Ovary (tissue), 9 donors: ENCODE results near the gene RETREG3. TPM values are rescaled to one million over a fixed set of nuclear protein-coding genes. Genes with fewer than 3 reads are reported as not detected.
A peak's percentile ranks its signal among the peaks of the same experiment; 100 is the strongest.

ENCODE experiments used
- DNase-seq, 5 donors: peaks; one replicate each; pipeline ENCODE4 v3.0.0-alpha.2; 2019 to 2020
- H3K27ac ChIP-seq, 2 donors: fragments of 200-600 bp; one replicate each; pipeline versions ENCODE4 v1.5.1 to v1.8.0; 2019 to 2022
- H3K27me3 ChIP-seq: fragments of 200-600 bp; one replicate; pipeline ENCODE4 v1.8.0; 2022
- H3K36me3 ChIP-seq: fragments of 200-600 bp; sonication (generic); one replicate; pipeline ENCODE4 v1.5.1; 2019
- H3K4me1 ChIP-seq: one replicate; pipeline ENCODE4 v1.8.1; 2013; ENCODE audit warnings: mild to moderate bottlenecking, moderate library complexity; ENCODE audit not compliant: insufficient read depth
- H3K4me3 ChIP-seq: fragments of 200-600 bp; sonication (generic); one replicate; pipeline ENCODE4 v1.5.1; 2017
- H3K9me3 ChIP-seq, 2 donors: fragments of 200-600 bp in 1 of 2; sonication (generic) in 1 of 2; one replicate each; pipeline versions ENCODE4 v1.5.1 to v1.8.1; 2013 to 2019; ENCODE audit warnings: mild to moderate bottlenecking in 1 of 2, moderate library complexity in 1 of 2
- EP300 ChIP-seq: sonication (generic); formaldehyde crosslinking; IDR thresholded peaks from one replicate; pipeline ENCODE4 v1.6.1; 2017; ENCODE audit warnings: antibody characterized with exemption
- POLR2A ChIP-seq: fragments of 450-650 bp; IDR thresholded peaks from one replicate; pipeline ENCODE4 v1.6.1; 2017; ENCODE audit warnings: antibody characterized with exemption, mild to moderate bottlenecking, moderate library complexity
- WGBS, 3 donors: extraction: QIAGEN DNeasy Blood & Tissue Kit in 1 of 3; methylation state at CpG; one replicate each; pipeline versions ENCODE4 v1.1.5 to v1.1.7; 2013 to 2017; 5-methylcytosine and 5-hydroxymethylcytosine counted together
- intact Hi-C, 4 donors: fragments of 100-400 bp; cut with DNase I; formaldehyde crosslinking; loops; one replicate each; pipeline versions ENCODE4 v1.11.0 to v1.15.1; 2022 to 2023
- polyA plus RNA-seq, 2 donors: library from polyadenylated mRNA; stranded (reverse); fragments of 200-250 nt in 1 of 2; fragments of 350-450 nt in 1 of 2; fragmentation: Illumina TruSeq in 1 of 2; extraction: RNeasy Lipid Tissue Mini Kit (QIAGEN cat#74804) in 1 of 2; gene quantifications; one replicate each; pipeline ENCODE4 v1.2.3, GENCODE V29; 2013 to 2014
- total RNA-seq, 7 donors: library from RNA; depleted of rRNA in 2 of 7; stranded (reverse); fragments of >200 nt in 2 of 7; fragmentation: NEBNext Ultra II Directional in 3 of 7; extraction: Animal tissue kit (Norgen Biotek cat#: 25700) in 3 of 7; gene quantifications; one replicate each; pipeline versions ENCODE4 v1.1.0 to v1.2.4, GENCODE V29; 2016 to 2023
- TF ChIP-seq, protein P1 (sequence below), 3 donors: fragments of 450-650 bp in 2 of 3; fragments of 200-600 bp in 1 of 3; IDR thresholded peaks; one replicate each; pipeline versions ENCODE4 v1.5.1 to v1.8.0; 2016 to 2022; ENCODE audit warnings: antibody characterized with exemption in 3 of 3, mild to moderate bottlenecking in 1 of 3
- donor health status: DM: no; HTN: no; CAD: no; lungs with moderate emphysema.
- donor health status: DM: no; HTN: no; CAD: no.
- donor health status: Bipolar disorder and iron deficiency.
- donor health status: DM: yes; HTN: yes; CAD: no.
- donor health status: DM: no; HTN: no; CAD: no.
- donor health status: DM: yes; HTN: yes; CAD: no.

RETREG3 gene
- total and polyA plus RNA-seq, 9 donors: 25.8 to 63.0 (median 46.4) TPM

DNA sequence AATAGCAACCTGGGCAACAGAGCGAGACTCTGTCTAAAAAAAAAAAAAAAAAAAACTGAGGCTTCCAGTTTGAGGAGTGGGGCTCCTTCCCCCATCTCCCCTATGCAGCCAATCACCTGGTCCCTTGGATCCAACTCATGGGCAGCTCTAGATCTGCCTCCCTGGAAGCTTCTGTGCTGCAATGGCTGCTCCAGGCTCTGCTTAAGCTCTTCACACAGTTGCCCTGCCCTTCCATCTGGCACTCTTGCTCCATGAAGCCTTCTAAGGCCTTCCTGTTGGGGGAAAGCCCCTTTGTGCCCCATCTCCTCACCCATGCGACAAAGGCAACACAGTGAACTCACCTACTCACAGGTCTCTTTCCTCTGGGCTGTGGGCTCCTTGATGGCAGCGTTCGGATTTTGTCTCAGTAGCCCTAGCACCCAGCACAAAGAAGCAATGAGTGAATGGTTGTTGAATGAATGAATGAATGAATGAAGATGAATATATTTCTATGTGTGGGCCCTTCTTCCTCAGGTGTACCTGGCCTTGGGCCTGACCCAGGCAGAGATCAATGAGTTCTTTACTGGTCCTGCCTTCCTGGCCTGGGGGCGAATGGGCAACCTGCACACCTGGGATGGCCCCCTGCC, 71.2 kb downstream of the RETREG3 start:
- Histone ChIP-seq H3K27ac (no peak overlapping the region), H3K9me3 (no peaks in the 10 kb centered on the region), H3K36me3 (no peaks in the 10 kb centered on the region), H3K4me3 (no peak overlapping the region), H3K27me3 (no peaks in the 10 kb centered on the region), H3K4me1 (peaks cover 8% of the 10 kb centered on the region)
- TF ChIP-seq, protein P1, sequence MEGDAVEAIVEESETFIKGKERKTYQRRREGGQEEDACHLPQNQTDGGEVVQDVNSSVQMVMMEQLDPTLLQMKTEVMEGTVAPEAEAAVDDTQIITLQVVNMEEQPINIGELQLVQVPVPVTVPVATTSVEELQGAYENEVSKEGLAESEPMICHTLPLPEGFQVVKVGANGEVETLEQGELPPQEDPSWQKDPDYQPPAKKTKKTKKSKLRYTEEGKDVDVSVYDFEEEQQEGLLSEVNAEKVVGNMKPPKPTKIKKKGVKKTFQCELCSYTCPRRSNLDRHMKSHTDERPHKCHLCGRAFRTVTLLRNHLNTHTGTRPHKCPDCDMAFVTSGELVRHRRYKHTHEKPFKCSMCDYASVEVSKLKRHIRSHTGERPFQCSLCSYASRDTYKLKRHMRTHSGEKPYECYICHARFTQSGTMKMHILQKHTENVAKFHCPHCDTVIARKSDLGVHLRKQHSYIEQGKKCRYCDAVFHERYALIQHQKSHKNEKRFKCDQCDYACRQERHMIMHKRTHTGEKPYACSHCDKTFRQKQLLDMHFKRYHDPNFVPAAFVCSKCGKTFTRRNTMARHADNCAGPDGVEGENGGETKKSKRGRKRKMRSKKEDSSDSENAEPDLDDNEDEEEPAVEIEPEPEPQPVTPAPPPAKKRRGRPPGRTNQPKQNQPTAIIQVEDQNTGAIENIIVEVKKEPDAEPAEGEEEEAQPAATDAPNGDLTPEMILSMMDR (IDR thresholded peaks at IDR 0.05): no peak
- TF ChIP-seq POLR2A: no peak
- TF ChIP-seq EP300: no peak
- DNase-seq: no peak
- 89 to 97% (median 95%) methylated on average over 5 of the region's 5 CpGs for WGBS, 3 donors
- intact Hi-C loops: no loop called here

DNA sequence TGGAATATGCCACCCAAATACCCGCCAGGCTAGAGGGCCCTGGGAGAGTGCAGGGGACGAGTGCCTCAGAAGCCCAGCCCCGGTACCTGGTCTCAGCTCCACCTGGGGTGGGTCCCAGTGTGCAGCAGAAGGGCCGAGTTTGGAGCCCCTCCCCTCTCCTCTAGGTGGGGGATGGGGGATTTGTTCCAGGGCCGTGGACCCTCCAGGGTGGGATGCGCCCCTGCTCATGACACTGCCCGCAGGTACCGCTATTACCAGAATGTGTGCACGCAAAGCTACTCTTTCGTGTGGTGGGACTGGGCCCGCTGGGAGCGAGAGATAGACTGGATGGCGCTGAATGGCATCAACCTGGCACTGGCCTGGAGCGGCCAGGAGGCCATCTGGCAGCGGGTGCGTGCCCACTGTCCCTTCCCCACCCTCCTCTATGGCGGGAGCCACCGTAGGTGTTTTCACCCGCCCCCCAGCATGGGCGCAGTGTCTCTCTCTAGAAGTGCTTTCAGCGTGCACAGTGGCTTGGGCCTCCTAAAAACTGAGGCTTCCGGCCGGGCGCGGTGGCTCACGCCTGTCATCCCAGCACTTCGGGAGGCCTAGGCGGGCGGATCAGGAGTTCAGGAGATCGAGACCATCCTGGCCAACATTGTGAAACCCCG, 71.9 kb downstream of the RETREG3 start:
- H3K4me3 ChIP-seq: peak overlapping the region; percentile 66
- H3K4me1 ChIP-seq: peaks cover 8% of the 10 kb centered on the region
- intact Hi-C loops: no loop called here
- H3K9me3 ChIP-seq: no peaks in the 10 kb centered on the region
- WGBS, 3 donors: 80 to 84% (median 80%) methylated on average over 31 of the region's 31 CpGs
- no peaks in the 10 kb centered on the region for H3K36me3 ChIP-seq
- DNase-seq: peak in 1 of 5 donors; percentile 57
- H3K27me3 ChIP-seq: no peaks in the 10 kb centered on the region
- peak overlapping the region; percentile 93 to 94 for H3K27ac ChIP-seq
- TF ChIP-seq EP300 (no peak), POLR2A (no peak)
- TF ChIP-seq, protein P1 (IDR thresholded peaks at IDR 0.05): no peak

GRCh38 chr17:42536372-42537155, 72.6 kb downstream of the RETREG3 start:
- Histone ChIP-seq H3K36me3 (no peaks in the 10 kb centered on the region), H3K4me1 (peaks cover 10% of the 10 kb centered on the region), H3K9me3 (no peaks in the 10 kb centered on the region), H3K4me3 (peak overlapping the region; percentile 66), H3K27me3 (no peaks in the 10 kb centered on the region), H3K27ac (peak overlapping the region; percentile 93 to 94)
- intact Hi-C loops: no loop called here
- TF ChIP-seq EP300: no peak
- TF ChIP-seq, protein P1 (IDR thresholded peaks at IDR 0.05): peak in 1 of 3 donors; percentile 39
- peak; percentile 84 to 91 (median 88) for DNase-seq
- 1% methylated on average over 60 to 65 of the region's 65 CpGs for WGBS, 3 donors

DNA sequence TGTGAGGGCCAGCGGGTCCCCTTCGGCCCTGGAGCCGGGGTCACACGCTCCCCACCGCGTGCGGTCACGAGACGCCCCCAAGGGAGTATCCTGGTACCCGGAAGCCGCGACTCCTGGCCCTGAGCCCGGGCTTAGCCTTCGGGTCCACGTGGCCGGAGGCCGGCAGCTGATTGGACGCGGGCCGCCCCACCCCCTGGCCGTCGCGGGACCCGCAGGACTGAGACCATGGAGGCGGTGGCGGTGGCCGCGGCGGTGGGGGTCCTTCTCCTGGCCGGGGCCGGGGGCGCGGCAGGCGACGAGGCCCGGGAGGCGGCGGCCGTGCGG, 73.2 kb downstream of the RETREG3 start, which contains the start of gene NAGLU:
Gene NAGLU, plus strand, starts transcription at position 194 of the 324 bp plus-strand sequence. Its CDS starts 32 bp downstream, at position 226.
- H3K27me3 ChIP-seq: no peaks in the 10 kb centered on the region
- peaks cover 15% of the 10 kb centered on the region for H3K4me1 ChIP-seq
- no peaks in the 10 kb centered on the region for H3K36me3 ChIP-seq
- intact Hi-C loops: no loop called here
- DNase-seq: peak; percentile 97 to 99 (median 98)
- H3K9me3 ChIP-seq: no peaks in the 10 kb centered on the region
- peak within 1 kb of the TSS; percentile 93 to 94 for H3K27ac ChIP-seq
- TF ChIP-seq EP300 (peak; percentile 94), POLR2A (peak; percentile 71)
- TF ChIP-seq, protein P1 (IDR thresholded peaks at IDR 0.05): peak in 1 of 3 donors; percentile 45
- WGBS, 3 donors: 0 to 1% (median 0%) methylated on average over 24 to 40 of the region's 40 CpGs
- peak within 1 kb of the TSS; percentile 66 for H3K4me3 ChIP-seq
